ENCODE results near the gene VOPP1. TPM values are rescaled to one million over a fixed set of nuclear protein-coding genes. Genes with fewer than 3 reads are reported as not detected.

VOPP1 gene
- total and polyA plus RNA-seq, 10 of the 15 experiments (the other 5 are each of a cell fraction or from before 2014, with no cell fraction given): 32.8 to 206 (median 129) TPM

- TF ChIP-seq MLLT1 (IDR thresholded peaks at IDR 0.05): no peak
- no peak for TF ChIP-seq ZSCAN29 (IDR thresholded peaks at IDR 0.05)
- no peak for TF ChIP-seq CBFB (IDR thresholded peaks at IDR 0.05; ENCODE audit: low read depth)
- TF ChIP-seq POLR2AphosphoS2 (IDR thresholded peaks at IDR 0.05; ENCODE audit: low read depth, low read length): no peak
- TF ChIP-seq HCFC1 (IDR thresholded peaks at IDR 0.05; ENCODE audit: low read length): no peak
- TF ChIP-seq FOXM1 (IDR thresholded peaks at IDR 0.05; ENCODE audit: low read depth, low read length): no peak
- no peak for TF ChIP-seq CEBPB (IDR thresholded peaks at IDR 0.05; ENCODE audit: borderline replicate concordance in 1 of 2, low read depth in 2 of 2, low read length in 2 of 2)
- no peak for TF ChIP-seq FOS (IDR thresholded peaks at IDR 0.05; ENCODE audit: borderline replicate concordance, extremely low read depth, insufficient read length)
- no peak for TF ChIP-seq REST (IDR thresholded peaks at IDR 0.05; ENCODE audit: low read depth, low read length)
- TF ChIP-seq ZNF274 (IDR thresholded peaks at IDR 0.05; ENCODE audit: insufficient read depth, insufficient read length): no peak
Measured at GRCh38 chr7:55504967-55505658, 67.2 kb downstream of the VOPP1 start (continued).
